H9 (cell line): ENCODE results near the gene CHCHD4. TPM values are rescaled to one million over a fixed set of nuclear protein-coding genes. Genes with fewer than 3 reads are reported as not detected.
"Not testable (repeated sequence)": the region's sequence is repeated elsewhere in the genome, so short reads cannot be mapped to it uniquely, and the experiment has no call there.

Source experiments
- DNase-seq: peaks from one replicate; pipeline ENCODE4 v3.0.0-alpha.2; 2017
- H2AFZ ChIP-seq: one replicate; pipeline ENCODE4 v1.6.1; 2013; ENCODE audit warnings: mild to moderate bottlenecking, low read length, control low read depth, moderate library complexity
- H2AK5ac ChIP-seq: 2 replicates; pipeline ENCODE4 v1.6.1; 2013; ENCODE audit warnings: low read length, control low read depth, mixed read lengths; ENCODE audit not compliant: insufficient read length
- H2BK120ac ChIP-seq: one replicate; pipeline ENCODE4 v1.6.1; 2013; ENCODE audit warnings: low read depth, mild to moderate bottlenecking, low read length, control low read depth, inconsistent platforms; ENCODE audit not compliant: poor library complexity, severe bottlenecking
- H2BK12ac ChIP-seq: 2 replicates; pipeline ENCODE4 v1.6.1; 2013; ENCODE audit warnings: low read length, control low read depth, mixed read lengths, low read depth; ENCODE audit not compliant: insufficient read length
- H2BK15ac ChIP-seq: 2 replicates; pipeline ENCODE4 v1.6.1; 2013; ENCODE audit warnings: low read depth, low read length, control low read depth
- H2BK20ac ChIP-seq: one replicate; pipeline ENCODE4 v1.6.1; 2013; ENCODE audit warnings: low read depth, mild to moderate bottlenecking, low read length, control low read depth, inconsistent platforms; ENCODE audit not compliant: poor library complexity, severe bottlenecking
- H2BK5ac ChIP-seq: 2 replicates; pipeline ENCODE4 v1.6.1; 2013; ENCODE audit warnings: low read length, control low read depth, mixed read lengths; ENCODE audit not compliant: insufficient read length
- H3K14ac ChIP-seq: 2 replicates; pipeline ENCODE4 v1.6.1; 2013; ENCODE audit warnings: low read length, control low read depth; ENCODE audit not compliant: insufficient read depth
- H3K18ac ChIP-seq: 2 replicates; pipeline ENCODE4 v1.6.1; 2013; ENCODE audit warnings: low read depth, mild to moderate bottlenecking, mixed read lengths, low read length, control low read depth; ENCODE audit not compliant: insufficient read length
- H3K23ac ChIP-seq: 2 replicates; pipeline ENCODE4 v1.6.1; 2013; ENCODE audit warnings: low read length, control low read depth, mixed read lengths, low read depth; ENCODE audit not compliant: insufficient read length
- H3K23me2 ChIP-seq: 2 replicates; pipeline ENCODE4 v1.6.1; 2013; ENCODE audit warnings: low read depth, mild to moderate bottlenecking, mixed read lengths, low read length, control low read depth; ENCODE audit not compliant: insufficient read length, poor library complexity, severe bottlenecking
- H3K27ac ChIP-seq: 2 replicates; pipeline ENCODE4 v1.5.1; 2013; ENCODE audit warnings: low read length, control low read depth, mixed read lengths, low read depth; ENCODE audit not compliant: insufficient read length
- H3K27me3 ChIP-seq: 2 replicates; pipeline ENCODE4 v1.6.1; 2013; ENCODE audit warnings: low read length, control low read depth, inconsistent platforms; ENCODE audit not compliant: insufficient read depth
- H3K4ac ChIP-seq: 2 replicates; pipeline ENCODE4 v1.6.1; 2013; ENCODE audit warnings: low read depth, mild to moderate bottlenecking, control low read depth, inconsistent platforms, low read length, moderate library complexity
- H3K4me1 ChIP-seq: 2 replicates; pipeline ENCODE4 v1.6.1; 2013; ENCODE audit warnings: low read length, control low read depth, inconsistent platforms; ENCODE audit not compliant: insufficient read depth
- H3K4me2 ChIP-seq: 2 replicates; pipeline ENCODE4 v1.6.1; 2013; ENCODE audit warnings: low read length, control low read depth, mixed read lengths; ENCODE audit not compliant: insufficient read length, insufficient read depth
- H3K56ac ChIP-seq: 2 replicates; pipeline ENCODE4 v1.6.1; 2013; ENCODE audit warnings: low read depth, mild to moderate bottlenecking, mixed read lengths, low read length, control low read depth; ENCODE audit not compliant: insufficient read length
- H3K79me1 ChIP-seq: 2 replicates; pipeline ENCODE4 v1.6.1; 2013; ENCODE audit warnings: low read depth, mild to moderate bottlenecking, moderate library complexity, low read length, control low read depth, inconsistent platforms; ENCODE audit not compliant: insufficient read depth, poor library complexity, severe bottlenecking
- H3K79me2 ChIP-seq: 2 replicates; pipeline ENCODE4 v1.6.1; 2013; ENCODE audit warnings: low read length, control low read depth, inconsistent platforms; ENCODE audit not compliant: insufficient read depth
- H3K9ac ChIP-seq: 2 replicates; pipeline ENCODE4 v1.6.1; 2013; ENCODE audit warnings: low read length, control low read depth, mixed read lengths; ENCODE audit not compliant: insufficient read length; ENCODE audit errors: extremely low read depth
- H3K9me3 ChIP-seq: one replicate; pipeline ENCODE4 v1.6.1; 2013; ENCODE audit warnings: low read depth, low read length, inconsistent platforms; ENCODE audit not compliant: control insufficient read depth
- H3T11ph ChIP-seq: one replicate; pipeline ENCODE4 v1.6.1; 2013; ENCODE audit warnings: mild to moderate bottlenecking, low read length, control low read depth, inconsistent platforms
- H4K20me1 ChIP-seq: one replicate; pipeline ENCODE4 v1.6.1; 2013; ENCODE audit not compliant: control insufficient read depth, insufficient read length, insufficient read depth
- H4K5ac ChIP-seq: 2 replicates; pipeline ENCODE4 v1.6.1; 2013; ENCODE audit warnings: low read depth, mild to moderate bottlenecking, mixed read lengths, low read length, control low read depth; ENCODE audit not compliant: insufficient read length
- H4K8ac ChIP-seq: replicated peaks from 2 replicates; pipeline ENCODE4 v1.6.1; 2013; ENCODE audit warnings: low read length, control low read depth, mixed read lengths, low read depth; ENCODE audit not compliant: insufficient read length
- H4K91ac ChIP-seq: 2 replicates; pipeline ENCODE4 v1.6.1; 2013; ENCODE audit warnings: low read depth, mild to moderate bottlenecking, moderate library complexity, mixed read lengths, low read length, control low read depth; ENCODE audit not compliant: insufficient read length
- H3K27ac Mint-ChIP-seq, 3 experiments: 2 replicates in 2 of 3; 3 replicates in 1 of 3; pipeline ENCODE4 v1.8.0; 2020 to 2021; ENCODE audit warnings: mixed read lengths in 3 of 3, mild to moderate bottlenecking in 1 of 3, moderate library complexity in 1 of 3
- H3K27me3 Mint-ChIP-seq: 2 replicates; pipeline ENCODE4 v1.8.0; 2021; ENCODE audit warnings: low read depth, mild to moderate bottlenecking, moderate library complexity, mixed read lengths
- H3K36me3 Mint-ChIP-seq, 3 experiments: 2 replicates in 2 of 3; 3 replicates in 1 of 3; pipeline ENCODE4 v1.8.0; 2020 to 2021; ENCODE audit warnings: low read depth in 3 of 3, mixed read lengths in 3 of 3; ENCODE audit not compliant: insufficient read depth in 1 of 3
- H3K4me1 Mint-ChIP-seq, 2 experiments: 2 replicates each; pipeline ENCODE4 v1.8.0; 2020; ENCODE audit warnings: mixed read lengths in 2 of 2
- H3K4me3 Mint-ChIP-seq, 2 experiments: 2 replicates in 1 of 2; 3 replicates in 1 of 2; pipeline ENCODE4 v1.8.0; 2020 to 2021; ENCODE audit warnings: mild to moderate bottlenecking in 2 of 2, mixed read lengths in 2 of 2, moderate library complexity in 1 of 2
- H3K9me3 Mint-ChIP-seq, 2 experiments: 2 replicates in 1 of 2; 3 replicates in 1 of 2; pipeline ENCODE4 v1.8.0; 2020; ENCODE audit warnings: mild to moderate bottlenecking in 2 of 2, mixed read lengths in 2 of 2, moderate library complexity in 1 of 2
- WGBS: extraction: QIAGEN DNeasy Blood & Tissue Kit; methylation state at CpG from one replicate; pipeline ENCODE4 v1.1.7; 2013; ENCODE audit warnings: missing lambda C conversion rate, low lambda C conversion rate, mixed read lengths; ENCODE audit not compliant: insufficient read length; ENCODE audit errors: extremely low coverage; 5-methylcytosine and 5-hydroxymethylcytosine counted together
- total RNA-seq: library from RNA; stranded (reverse); gene quantifications from 2 replicates; pipeline ENCODE4 v1.2.1, GENCODE V29; 2021
- TF ChIP-seq, protein P1 (sequence below): fragments of 200-600 bp; sonication (generic); conservative IDR thresholded peaks from 3 replicates; pipeline ENCODE4 v1.8.0; 2021; ENCODE audit warnings: antibody characterized with exemption, mild to moderate bottlenecking

CHCHD4 gene
- total RNA-seq, 1 experiment from 2014 or later: 13.7 TPM

GRCh38 chr3:14110699-14111098 is 14.0 kb downstream of the CHCHD4 start:
- Histone ChIP-seq H3K14ac (no peak overlapping the region), H3K23me2 (no peaks in the 10 kb centered on the region), H3K4me2 (no peak overlapping the region), H3K79me1 (no peaks in the 10 kb centered on the region), H3K18ac (no peak overlapping the region), H3K27me3 (no peaks in the 10 kb centered on the region), H4K91ac (no peak overlapping the region), H4K20me1 (no peaks in the 10 kb centered on the region), H2BK15ac (no peak overlapping the region), H2AK5ac (no peak overlapping the region), H3K56ac (no peak overlapping the region), H2BK5ac (no peak overlapping the region), H4K5ac (no peak overlapping the region), H3K4me1 (no peaks in the 10 kb centered on the region), H3K4ac (no peak overlapping the region), H2BK120ac (no peak overlapping the region), H3K79me2 (no peaks in the 10 kb centered on the region), H2BK12ac (no peak overlapping the region), H3K9ac (no peak overlapping the region), H3K27ac (no peak overlapping the region), H3T11ph (no peak overlapping the region), H3K9me3 (no peaks in the 10 kb centered on the region), H2BK20ac (no peak overlapping the region), H2AFZ (no peak overlapping the region), H3K23ac (no peak overlapping the region), H4K8ac (no peak overlapping the region)
- H3K4me3 Mint-ChIP-seq: no peak overlapping the region
- H3K27me3 Mint-ChIP-seq: no peaks in the 10 kb centered on the region
- no peak for DNase-seq
- no peaks in the 10 kb centered on the region for H3K9me3 Mint-ChIP-seq
- H3K27ac Mint-ChIP-seq: no peak overlapping the region
- WGBS: no CpG with 5 or more reads among the region's 4 CpGs
- peaks cover 5% of the 10 kb centered on the region in 2 experiments; a peak in 2 of 4 replicates for H3K4me1 Mint-ChIP-seq
- TF ChIP-seq, protein P1, sequence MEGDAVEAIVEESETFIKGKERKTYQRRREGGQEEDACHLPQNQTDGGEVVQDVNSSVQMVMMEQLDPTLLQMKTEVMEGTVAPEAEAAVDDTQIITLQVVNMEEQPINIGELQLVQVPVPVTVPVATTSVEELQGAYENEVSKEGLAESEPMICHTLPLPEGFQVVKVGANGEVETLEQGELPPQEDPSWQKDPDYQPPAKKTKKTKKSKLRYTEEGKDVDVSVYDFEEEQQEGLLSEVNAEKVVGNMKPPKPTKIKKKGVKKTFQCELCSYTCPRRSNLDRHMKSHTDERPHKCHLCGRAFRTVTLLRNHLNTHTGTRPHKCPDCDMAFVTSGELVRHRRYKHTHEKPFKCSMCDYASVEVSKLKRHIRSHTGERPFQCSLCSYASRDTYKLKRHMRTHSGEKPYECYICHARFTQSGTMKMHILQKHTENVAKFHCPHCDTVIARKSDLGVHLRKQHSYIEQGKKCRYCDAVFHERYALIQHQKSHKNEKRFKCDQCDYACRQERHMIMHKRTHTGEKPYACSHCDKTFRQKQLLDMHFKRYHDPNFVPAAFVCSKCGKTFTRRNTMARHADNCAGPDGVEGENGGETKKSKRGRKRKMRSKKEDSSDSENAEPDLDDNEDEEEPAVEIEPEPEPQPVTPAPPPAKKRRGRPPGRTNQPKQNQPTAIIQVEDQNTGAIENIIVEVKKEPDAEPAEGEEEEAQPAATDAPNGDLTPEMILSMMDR: no peak
- H3K36me3 Mint-ChIP-seq: peaks cover 14 to 35% (median 29%) of the 10 kb centered on the region in 3 experiments

GRCh38 chr3:14109821-14110220 is 14.8 kb downstream of the CHCHD4 start:
- not testable (repeated sequence) for H3K4me3 Mint-ChIP-seq, H4K8ac ChIP-seq, H4K5ac ChIP-seq, H3K27me3 Mint-ChIP-seq, H3K14ac ChIP-seq, H3K4me1 Mint-ChIP-seq, H3K9ac ChIP-seq, H3K56ac ChIP-seq, H3K9me3 Mint-ChIP-seq, H2BK20ac ChIP-seq, H2BK120ac ChIP-seq, H3K79me2 ChIP-seq, H3K4me2 ChIP-seq, H3K18ac ChIP-seq, H3K79me1 ChIP-seq, H2BK5ac ChIP-seq, H2AK5ac ChIP-seq, H3K27ac Mint-ChIP-seq, H3T11ph ChIP-seq, H3K9me3 ChIP-seq, H3K23me2 ChIP-seq, H4K91ac ChIP-seq, H3K23ac ChIP-seq, H3K4ac ChIP-seq, H4K20me1 ChIP-seq, H2BK15ac ChIP-seq, H3K27me3 ChIP-seq, DNase-seq, H3K27ac ChIP-seq, H2AFZ ChIP-seq, H3K4me1 ChIP-seq, H2BK12ac ChIP-seq
- peaks cover 12 to 31% (median 24%) of the 10 kb centered on the region in 3 experiments for H3K36me3 Mint-ChIP-seq
- WGBS: no CpG with 5 or more reads among the region's 5 CpGs
